Brain microvascular endothelial cell (primary cell): ENCODE results near the gene FZR1.

Experiments used
- DNase-seq: peaks from one replicate; pipeline ENCODE4 v3.0.0-alpha.2; 2020
- H3K27ac ChIP-seq: fragments of 250-450 bp; sonication (Bioruptor Pico); 2 replicates; pipeline ENCODE4 v1.5.1; 2020; ENCODE audit warnings: mild to moderate bottlenecking, moderate library complexity
- H3K27me3 ChIP-seq: fragments of 250-450 bp; sonication (Bioruptor Pico); replicated peaks from 2 replicates; pipeline ENCODE4 v1.5.1; 2020; ENCODE audit warnings: mild to moderate bottlenecking
- H3K36me3 ChIP-seq: fragments of 250-450 bp; sonication (Bioruptor Pico); replicated peaks from 2 replicates; pipeline ENCODE4 v1.5.1; 2020; ENCODE audit warnings: mild to moderate bottlenecking
- H3K4me3 ChIP-seq: 2 replicates; pipeline ENCODE4 v1.5.1; 2011; ENCODE audit warnings: low read depth, mild to moderate bottlenecking, control low read depth, low read length, moderate library complexity
- in situ Hi-C: cut with HindIII; loops from 2 replicates; pipeline ENCODE4 v1.10.0; 2017; ENCODE audit warnings: low sequenced_read_pairs, low pct_ligation_motif_present
- TF ChIP-seq, protein P1 (sequence below): IDR thresholded peaks from 2 replicates; pipeline ENCODE4 v1.5.1; 2011; ENCODE audit warnings: low read depth, mild to moderate bottlenecking, moderate library complexity, low read length, control low read depth, inconsistent platforms; ENCODE audit errors: missing control alignments

Gene FZR1

DNA sequence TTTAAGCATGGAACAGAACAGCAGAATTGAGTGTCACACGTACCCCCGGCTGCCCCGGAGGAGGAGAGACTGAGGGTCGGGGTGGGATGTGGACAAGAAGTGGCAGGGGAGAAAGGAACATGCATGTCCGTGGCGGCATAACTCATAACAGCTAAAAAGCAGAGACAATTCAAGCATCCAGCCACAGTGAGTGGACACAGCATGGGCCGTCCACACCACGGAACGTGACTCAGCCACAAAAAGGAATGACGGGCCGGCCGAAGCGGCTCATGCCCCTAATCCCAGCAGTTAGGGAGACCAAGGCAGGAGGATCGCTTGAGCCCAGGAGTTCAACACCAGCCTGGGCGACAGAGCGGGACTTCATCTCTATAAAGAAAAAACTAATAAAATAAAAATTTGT is 13.2 kb upstream of the FZR1 start:
- DNase-seq, result no peak
- TF ChIP-seq, protein P1, sequence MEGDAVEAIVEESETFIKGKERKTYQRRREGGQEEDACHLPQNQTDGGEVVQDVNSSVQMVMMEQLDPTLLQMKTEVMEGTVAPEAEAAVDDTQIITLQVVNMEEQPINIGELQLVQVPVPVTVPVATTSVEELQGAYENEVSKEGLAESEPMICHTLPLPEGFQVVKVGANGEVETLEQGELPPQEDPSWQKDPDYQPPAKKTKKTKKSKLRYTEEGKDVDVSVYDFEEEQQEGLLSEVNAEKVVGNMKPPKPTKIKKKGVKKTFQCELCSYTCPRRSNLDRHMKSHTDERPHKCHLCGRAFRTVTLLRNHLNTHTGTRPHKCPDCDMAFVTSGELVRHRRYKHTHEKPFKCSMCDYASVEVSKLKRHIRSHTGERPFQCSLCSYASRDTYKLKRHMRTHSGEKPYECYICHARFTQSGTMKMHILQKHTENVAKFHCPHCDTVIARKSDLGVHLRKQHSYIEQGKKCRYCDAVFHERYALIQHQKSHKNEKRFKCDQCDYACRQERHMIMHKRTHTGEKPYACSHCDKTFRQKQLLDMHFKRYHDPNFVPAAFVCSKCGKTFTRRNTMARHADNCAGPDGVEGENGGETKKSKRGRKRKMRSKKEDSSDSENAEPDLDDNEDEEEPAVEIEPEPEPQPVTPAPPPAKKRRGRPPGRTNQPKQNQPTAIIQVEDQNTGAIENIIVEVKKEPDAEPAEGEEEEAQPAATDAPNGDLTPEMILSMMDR, result no peak
- H3K36me3 ChIP-seq, result peaks cover 45% of the 10 kb centered on the region
- no peak overlapping the region for H3K27ac ChIP-seq
- in situ Hi-C loops, result no loop called here
- H3K4me3 ChIP-seq, result no peak overlapping the region
- H3K27me3 ChIP-seq, result no peaks in the 10 kb centered on the region

DNA sequence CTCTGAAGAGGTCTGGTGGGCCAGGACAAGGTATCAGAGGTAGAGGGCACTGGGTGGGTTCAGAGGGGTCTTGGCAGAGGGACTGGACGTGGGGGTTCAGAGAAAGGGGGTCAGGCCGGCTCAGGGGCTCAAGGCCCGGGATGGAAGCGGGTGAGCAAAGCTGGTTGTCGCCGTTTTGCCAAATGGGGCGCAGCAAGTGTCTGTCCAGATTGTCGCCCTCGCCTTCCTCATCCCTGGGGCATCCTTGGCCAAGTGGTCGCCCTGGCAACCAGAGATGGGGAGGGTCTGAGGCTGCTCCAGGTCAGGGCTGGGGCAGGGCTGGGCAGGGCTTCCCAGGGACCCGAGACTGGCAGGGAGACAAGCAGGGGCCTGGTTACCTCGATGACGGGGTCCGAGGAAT is 12.5 kb upstream of the FZR1 start:
- TF ChIP-seq, protein P1, result no peak
- no peaks in the 10 kb centered on the region for H3K27me3 ChIP-seq
- in situ Hi-C loops, result no loop called here
- H3K27ac ChIP-seq, result no peak overlapping the region
- H3K4me3 ChIP-seq, result no peak overlapping the region
- peaks cover 45% of the 10 kb centered on the region for H3K36me3 ChIP-seq
- DNase-seq, result no peak

DNA sequence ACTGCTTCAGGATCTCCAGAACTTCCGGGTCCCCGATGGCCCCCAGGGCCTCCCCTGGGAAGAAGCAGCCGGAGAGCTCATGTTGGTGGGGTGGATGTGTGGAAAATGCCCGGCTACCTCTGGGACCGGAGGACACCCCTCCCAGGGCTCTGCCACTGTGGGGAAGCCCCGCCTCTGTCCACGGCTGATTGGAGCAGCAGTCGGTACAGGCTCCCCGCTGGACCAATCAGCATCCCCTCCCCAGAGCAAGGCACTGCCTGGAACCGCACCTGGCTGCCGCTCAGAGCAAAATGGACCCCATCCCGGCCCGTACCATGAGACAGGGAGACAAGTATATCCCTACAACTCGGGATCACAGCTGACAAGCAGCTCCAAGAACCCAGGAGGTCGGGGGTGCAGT is 12.1 kb upstream of the FZR1 start:
- TF ChIP-seq, protein P1, result no peak
- DNase-seq, result no peak

GRCh38 chr19:3494559-3494958 is 11.6 kb upstream of the FZR1 start:
- TF ChIP-seq, protein P1, result no peak
- in situ Hi-C loops, result no loop called here
- no peak overlapping the region for H3K4me3 ChIP-seq
- no peak overlapping the region for H3K27ac ChIP-seq
- no peak for DNase-seq
- no peaks in the 10 kb centered on the region for H3K27me3 ChIP-seq
- H3K36me3 ChIP-seq, result peaks cover 45% of the 10 kb centered on the region

More for the DNA sequence above, 12.1 kb upstream of the FZR1 start:
- Histone ChIP-seq H3K27me3 (no peaks in the 10 kb centered on the region), H3K36me3 (peaks cover 45% of the 10 kb centered on the region), H3K4me3 (no peak overlapping the region), H3K27ac (no peak overlapping the region)
- in situ Hi-C loops, result no loop called here

GRCh38 chr19:3496392-3497273 is 9.5 kb upstream of the FZR1 start:
- no peak overlapping the region for H3K27ac ChIP-seq
- no peak overlapping the region for H3K4me3 ChIP-seq
- in situ Hi-C loops, result no loop called here
- no peak for DNase-seq
- peaks cover 44% of the 10 kb centered on the region for H3K36me3 ChIP-seq
- TF ChIP-seq, protein P1, result no peak
- no peaks in the 10 kb centered on the region for H3K27me3 ChIP-seq
